Heart left ventricle (tissue), 16 donors: ENCODE data around the gene PIK3R6. TPM values are rescaled to one million over a fixed set of nuclear protein-coding genes. Genes with fewer than 3 reads are reported as not detected.

ENCODE experiments used
- ATAC-seq, 4 donors: fragments of 200-7000 bp; cut with Tn5 transposase; one replicate each; pipeline ENCODE4 v1.9.1; 2020 to 2022; ENCODE audit warnings: moderate library complexity in 4 of 4, mild to moderate bottlenecking in 3 of 4, moderate number of reproducible peaks in 1 of 4
- DNase-seq, 5 donors: peaks; one replicate each; pipeline ENCODE4 v3.0.0-alpha.2; 2020
- H3K27ac ChIP-seq, 12 donors: fragments of 200-600 bp; sonication (generic) in 4 of 12; one replicate each; pipeline versions ENCODE4 v1.5.0 to v1.8.0; 2016 to 2022; ENCODE audit warnings: mild to moderate bottlenecking in 2 of 12
- H3K27me3 ChIP-seq, 9 donors: fragments of 200-600 bp; sonication (generic) in 2 of 9; one replicate each; pipeline versions ENCODE4 v1.5.1 to v1.8.0; 2016 to 2022; ENCODE audit warnings: mild to moderate bottlenecking in 3 of 9
- H3K36me3 ChIP-seq, 9 donors: fragments of 200-600 bp; sonication (generic) in 2 of 9; one replicate each; pipeline versions ENCODE4 v1.5.0 to v1.8.0; 2018 to 2022; ENCODE audit warnings: mild to moderate bottlenecking in 2 of 9
- H3K4me1 ChIP-seq, 12 donors: fragments of 200-600 bp; sonication (generic) in 4 of 12; one replicate each; pipeline versions ENCODE4 v1.5.0 to v1.8.0; 2016 to 2022; ENCODE audit warnings: mild to moderate bottlenecking in 3 of 12
- H3K4me3 ChIP-seq, 12 donors: fragments of 200-600 bp; sonication (generic) in 4 of 12; one replicate each; pipeline versions ENCODE4 v1.5.0 to v1.8.0; 2017 to 2022; ENCODE audit warnings: mild to moderate bottlenecking in 9 of 12, moderate library complexity in 4 of 12
- H3K9me3 ChIP-seq, 12 donors: fragments of 200-600 bp; sonication (generic) in 4 of 12; one replicate each; pipeline versions ENCODE4 v1.5.0 to v1.8.0; 2016 to 2022; ENCODE audit warnings: mild to moderate bottlenecking in 1 of 12
- CTCF ChIP-seq, 12 donors: fragments of 200-600 bp; sonication (generic) in 4 of 12; IDR thresholded peaks; one replicate each; pipeline versions ENCODE4 v1.5.0 to v1.8.0; 2018 to 2022; ENCODE audit warnings: antibody characterized with exemption in 12 of 12, mild to moderate bottlenecking in 5 of 12
- POLR2A ChIP-seq, 2 donors: fragments of 450-650 bp; IDR thresholded peaks; one replicate each; pipeline ENCODE4 v1.6.1; 2017; ENCODE audit warnings: antibody characterized with exemption in 2 of 2, mild to moderate bottlenecking in 2 of 2, moderate library complexity in 2 of 2
- WGBS, 4 donors: extraction: QIAGEN DNeasy Blood & Tissue Kit in 2 of 4; methylation state at CpG; one replicate each; pipeline versions ENCODE4 v1.1.5 to v1.1.7; 2013 to 2018; 5-methylcytosine and 5-hydroxymethylcytosine counted together
- intact Hi-C, 10 donors: fragments of 100-400 bp; cut with DNase I; formaldehyde crosslinking; loops; one replicate each; pipeline versions ENCODE4 v1.11.1 to v1.14.2; 2022
- polyA plus RNA-seq, 2 donors: library from polyadenylated mRNA; stranded (reverse); fragments of 200-250 nt; gene quantifications; one replicate each; pipeline ENCODE4 v1.2.3, GENCODE V29; 2013
- total RNA-seq, 9 donors: library from RNA; depleted of rRNA in 2 of 9; stranded (reverse); fragments of >200 nt in 2 of 9; fragmentation: NEBNext Ultra II Directional in 3 of 9; extraction: Animal tissue kit (Norgen Biotek cat#: 25700) in 3 of 9; gene quantifications; one replicate each; pipeline versions ENCODE4 v1.1.0 to v1.2.4, GENCODE V29; 2016 to 2023
- donor health status: ischemic (EF 13 %, LVEDD 7.1; RV severe dilation, severe dysfunction).
- donor health status: healthy with polysubstance abuse.
- donor health status: DM: no; HTN: yes; CAD: no.
- donor health status: DM: no; HTN: no; CAD: no.
- donor health status: ischemic (EF 25% LVEDD 6.9; RV normal size, moderate dysfunction).
- donor health status: ischemic (EF 25% LVEDD 5.7; RV mildly dilated, moderate dysfunction).
- donor health status: healthy.
- donor health status: DM: yes; HTN: yes; CAD: no.
- donor health status: ischemic (EF 35%, LVEDD 5.7; RV mildly dilated, moderate dysfunction).
- donor health status: nonischemic (EF 11% LVEDD 7.7; RV severe dilation, severe dysfunction).
- donor health status: DM: yes; HTN: yes; CAD: no.
- donor health status: PGD.
- donor health status: ischemic (EF 29% LVEDD 5.4; RV normal size, mild dysfunction).
- donor health status: nonischemic (EF 23%, LVEDD 6.1; RV moderate dilation, normal function).

PIK3R6 gene
- total and polyA plus RNA-seq, 11 donors = 0.21 to 5.4 (median 1.0) TPM

- no peak overlapping the region for H3K27ac ChIP-seq
- no peak for DNase-seq
- peaks cover 0 to 41% (median 5%) of the 10 kb centered on the region in 12 donors for H3K4me1 ChIP-seq
- TF ChIP-seq POLR2A (IDR thresholded peaks at IDR 0.05) (no peak), CTCF (IDR thresholded peaks at IDR 0.05) (no peak)
- H3K4me3 ChIP-seq = no peak overlapping the region
- ATAC-seq = no peak
- peaks cover 0 to 27% (median 0%) of the 10 kb centered on the region in 9 donors for H3K27me3 ChIP-seq
- H3K36me3 ChIP-seq = no peaks in the 10 kb centered on the region
- WGBS, 4 donors = 92 to 98% (median 93%) methylated on average over 7 of the region's 7 CpGs
- no peaks in the 10 kb centered on the region for H3K9me3 ChIP-seq
- intact Hi-C loops = no loop called here
These were observed 4.7 kb upstream of the PIK3R6 start for GRCh38 chr17:8872036-8872704.

- DNase-seq (no peak), ATAC-seq (no peak)
- Histone ChIP-seq H3K27ac (no peak overlapping the region), H3K36me3 (no peaks in the 10 kb centered on the region), H3K27me3 (peaks cover 0 to 24% (median 0%) of the 10 kb centered on the region in 9 donors), H3K4me3 (no peak overlapping the region), H3K4me1 (peaks cover 0 to 51% (median 5%) of the 10 kb centered on the region in 12 donors), H3K9me3 (no peaks in the 10 kb centered on the region)
- TF ChIP-seq POLR2A (IDR thresholded peaks at IDR 0.05) (no peak), CTCF (IDR thresholded peaks at IDR 0.05) (no peak)
- WGBS, 4 donors = 88 to 91% (median 90%) methylated on average over 13 of the region's 13 CpGs
- intact Hi-C loops = no loop called here
These were observed 3.7 kb upstream of the PIK3R6 start for GRCh38 chr17:8871081-8871581.

GRCh38 chr17:8870406-8871040 lies 3.0 kb upstream of the PIK3R6 start:
- Histone ChIP-seq H3K9me3 (no peaks in the 10 kb centered on the region), H3K4me1 (peaks cover 0 to 51% (median 5%) of the 10 kb centered on the region in 12 donors), H3K36me3 (no peaks in the 10 kb centered on the region), H3K27ac (no peak overlapping the region), H3K4me3 (no peak overlapping the region), H3K27me3 (peaks cover 0 to 18% (median 0%) of the 10 kb centered on the region in 9 donors)
- intact Hi-C loops = no loop called here
- no peak for DNase-seq
- ATAC-seq = no peak
- TF ChIP-seq CTCF (IDR thresholded peaks at IDR 0.05) = no peak
- TF ChIP-seq POLR2A (IDR thresholded peaks at IDR 0.05) = no peak
- 87 to 93% (median 90%) methylated on average over 13 of the region's 13 CpGs for WGBS, 4 donors

- TF ChIP-seq CTCF (IDR thresholded peaks at IDR 0.05) = no peak
- TF ChIP-seq POLR2A (IDR thresholded peaks at IDR 0.05) = no peak
- 54 to 67% (median 62%) methylated on average over 11 of the region's 11 CpGs for WGBS, 4 donors
- ATAC-seq (no peak), DNase-seq (no peak)
- no peaks in the 10 kb centered on the region for H3K9me3 ChIP-seq
- no peak overlapping the region for H3K27ac ChIP-seq
- H3K4me3 ChIP-seq = no peak overlapping the region
- intact Hi-C loops = no loop called here
- peaks cover 0 to 51% (median 5%) of the 10 kb centered on the region in 12 donors for H3K4me1 ChIP-seq
- no peaks in the 10 kb centered on the region for H3K36me3 ChIP-seq
- H3K27me3 ChIP-seq = peaks cover 0 to 13% (median 0%) of the 10 kb centered on the region in 9 donors
These were observed 1.8 kb upstream of the PIK3R6 start for GRCh38 chr17:8869114-8869815.
